Measurements from ENCODE around the gene MAFG. TPM values are rescaled to one million over a fixed set of nuclear protein-coding genes. Genes with fewer than 3 reads are reported as not detected.

Gene MAFG
- total and polyA plus RNA-seq, 7 donors, result 21.6 to 74.2 (median 46.0) TPM

DNA sequence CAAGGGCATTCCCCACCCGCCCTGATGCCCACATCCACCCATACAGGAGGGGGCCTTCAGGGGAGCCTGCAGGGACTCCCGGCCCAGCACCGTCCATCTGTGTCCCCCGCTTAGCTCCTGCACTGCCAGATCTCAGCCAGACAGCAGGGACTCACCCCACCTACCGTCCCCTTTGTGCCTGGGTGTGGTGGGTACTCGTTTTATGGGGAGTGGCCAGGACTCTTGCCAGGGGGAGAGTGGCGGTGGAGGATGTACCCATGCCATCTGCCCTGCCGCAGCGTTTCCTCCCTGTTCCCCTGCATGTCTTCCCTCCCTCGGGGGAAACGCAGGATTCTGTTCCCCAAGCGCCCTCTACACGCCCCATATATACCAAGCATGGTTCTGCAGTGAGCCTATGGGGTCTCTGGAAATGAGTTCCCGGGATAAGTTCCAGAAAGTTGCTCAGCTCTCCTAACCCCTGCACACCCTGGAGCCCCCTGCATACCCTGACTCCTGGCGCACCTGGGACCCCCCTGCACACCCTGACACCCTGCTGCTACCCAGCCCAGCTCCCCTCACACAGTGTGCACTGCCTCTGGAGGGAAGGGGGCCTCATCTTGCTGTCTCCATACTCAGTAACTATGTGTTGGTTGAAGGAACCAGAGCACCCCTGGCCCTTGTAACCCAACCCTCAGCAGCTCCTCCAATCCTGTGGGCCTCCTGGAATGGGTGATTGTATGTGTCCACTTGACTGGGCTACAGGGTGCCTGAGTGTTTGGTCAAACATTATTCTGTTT, 4.2 kb upstream of the MAFG start:
- intact Hi-C loops (cut with DNase I), result no loop called here
- TF ChIP-seq, protein P1, sequence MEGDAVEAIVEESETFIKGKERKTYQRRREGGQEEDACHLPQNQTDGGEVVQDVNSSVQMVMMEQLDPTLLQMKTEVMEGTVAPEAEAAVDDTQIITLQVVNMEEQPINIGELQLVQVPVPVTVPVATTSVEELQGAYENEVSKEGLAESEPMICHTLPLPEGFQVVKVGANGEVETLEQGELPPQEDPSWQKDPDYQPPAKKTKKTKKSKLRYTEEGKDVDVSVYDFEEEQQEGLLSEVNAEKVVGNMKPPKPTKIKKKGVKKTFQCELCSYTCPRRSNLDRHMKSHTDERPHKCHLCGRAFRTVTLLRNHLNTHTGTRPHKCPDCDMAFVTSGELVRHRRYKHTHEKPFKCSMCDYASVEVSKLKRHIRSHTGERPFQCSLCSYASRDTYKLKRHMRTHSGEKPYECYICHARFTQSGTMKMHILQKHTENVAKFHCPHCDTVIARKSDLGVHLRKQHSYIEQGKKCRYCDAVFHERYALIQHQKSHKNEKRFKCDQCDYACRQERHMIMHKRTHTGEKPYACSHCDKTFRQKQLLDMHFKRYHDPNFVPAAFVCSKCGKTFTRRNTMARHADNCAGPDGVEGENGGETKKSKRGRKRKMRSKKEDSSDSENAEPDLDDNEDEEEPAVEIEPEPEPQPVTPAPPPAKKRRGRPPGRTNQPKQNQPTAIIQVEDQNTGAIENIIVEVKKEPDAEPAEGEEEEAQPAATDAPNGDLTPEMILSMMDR (IDR thresholded peaks at IDR 0.05), result no peak
- no peaks in the 10 kb centered on the region for H3K9me3 ChIP-seq
- peaks cover 3% of the 10 kb centered on the region for H3K4me1 ChIP-seq
- H3K27me3 ChIP-seq (ENCODE audit: insufficient read depth in 3 of 3, low read length in 2 of 3), result no peaks in the 10 kb centered on the region
- no peak for ATAC-seq
- no peak for DNase-seq
- H3K36me3 ChIP-seq (ENCODE audit: insufficient read depth in 1 of 2, low read depth in 1 of 2), result peaks cover 0 to 3% of the 10 kb centered on the region in 2 donors
- H3K27ac ChIP-seq, result no peak overlapping the region
- no peak overlapping the region for H3K4me3 ChIP-seq
- 31 to 41% (median 33%) methylated on average over 11 to 15 of the region's 15 CpGs for WGBS, 3 donors

DNA sequence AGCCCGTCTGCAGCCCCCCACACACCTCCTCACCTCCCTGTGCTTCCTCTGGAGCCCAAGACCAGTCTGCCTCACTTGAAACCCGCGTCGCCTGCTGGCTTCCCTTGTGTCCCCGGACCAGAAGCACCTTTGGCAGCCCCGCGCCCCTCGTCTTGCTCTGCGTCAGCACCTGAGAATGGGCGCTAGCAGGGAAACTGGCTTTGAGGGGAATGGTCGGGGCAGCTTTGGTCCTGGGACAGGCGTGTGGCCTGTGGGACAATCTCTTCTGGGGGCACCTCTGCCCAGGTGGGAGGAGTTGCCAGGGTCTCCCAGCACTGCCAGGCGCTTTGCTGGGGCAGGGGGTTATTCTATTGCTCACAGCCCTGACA, 3.6 kb upstream of the MAFG start:
- ATAC-seq (no peak), DNase-seq (peak; percentile 12 to 53)
- no peak overlapping the region for H3K27ac ChIP-seq
- no peaks in the 10 kb centered on the region for H3K27me3 ChIP-seq (ENCODE audit: insufficient read depth in 3 of 3, low read length in 2 of 3)
- intact Hi-C loops (cut with DNase I), result no loop called here
- no peak overlapping the region for H3K4me3 ChIP-seq
- peaks cover 2% of the 10 kb centered on the region for H3K4me1 ChIP-seq
- no peaks in the 10 kb centered on the region for H3K9me3 ChIP-seq
- whole genome bisulfite sequencing, 3 donors, result 67 to 74% (median 69%) methylated on average over 13 of the region's 13 CpGs
- peaks cover 0 to 3% of the 10 kb centered on the region in 2 donors for H3K36me3 ChIP-seq (ENCODE audit: insufficient read depth in 1 of 2, low read depth in 1 of 2)
- TF ChIP-seq, protein P1 (IDR thresholded peaks at IDR 0.05), result no peak

DNA sequence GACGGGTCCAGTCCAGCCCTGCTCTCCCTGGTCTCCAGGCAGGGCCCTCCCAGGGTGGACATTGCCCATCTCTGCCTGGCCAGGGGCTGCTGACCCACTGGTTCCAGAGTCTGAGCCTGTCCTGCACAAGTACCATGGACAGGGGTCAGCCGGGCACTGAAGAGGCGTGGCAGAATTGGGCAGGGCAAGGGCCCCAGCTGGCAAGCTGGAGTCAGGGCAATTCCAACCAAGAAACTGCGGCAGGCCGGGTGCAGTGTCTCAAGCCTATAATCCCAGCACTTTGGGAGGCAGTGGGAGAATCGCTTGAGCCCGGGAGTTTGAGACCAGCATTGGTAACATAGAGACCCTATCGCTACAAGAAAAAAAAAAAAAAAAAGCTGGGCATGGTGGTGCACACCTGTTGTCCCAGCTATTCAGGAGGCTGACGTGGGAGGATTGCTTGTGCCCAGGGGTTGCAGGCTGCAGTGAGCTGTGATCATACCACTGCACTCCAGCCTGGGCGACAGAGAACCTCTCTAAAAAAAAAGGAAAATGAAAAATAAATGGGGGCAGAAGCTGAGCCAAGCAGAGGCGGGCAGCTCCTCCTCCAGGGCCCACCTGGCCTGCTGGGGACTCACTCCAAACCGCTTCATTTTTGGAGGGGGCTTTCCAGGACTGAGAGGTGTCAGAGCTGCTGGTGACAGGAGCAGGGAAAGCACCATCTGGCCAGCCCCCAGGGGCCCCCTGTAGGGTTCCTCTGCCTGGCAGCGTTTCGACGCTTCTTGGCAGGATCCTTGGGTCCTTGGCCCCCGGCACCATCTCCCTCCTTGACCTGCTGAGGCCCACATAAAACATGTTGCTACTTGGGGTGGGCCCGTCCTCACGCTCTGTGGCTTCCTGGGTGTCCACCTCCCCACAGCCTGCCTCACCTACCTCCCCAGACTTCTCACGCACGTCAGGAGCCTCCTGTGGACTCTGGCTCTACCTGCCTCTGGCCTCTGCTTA, 2.9 kb upstream of the MAFG start:
- TF ChIP-seq, protein P1 (IDR thresholded peaks at IDR 0.05), result no peak
- Histone ChIP-seq H3K9me3 (no peaks in the 10 kb centered on the region), H3K27ac (no peak overlapping the region), H3K4me1 (peaks cover 8% of the 10 kb centered on the region), H3K36me3 (ENCODE audit: insufficient read depth in 1 of 2, low read depth in 1 of 2) (peaks cover 0 to 3% of the 10 kb centered on the region in 2 donors), H3K4me3 (no peak overlapping the region), H3K27me3 (ENCODE audit: insufficient read depth in 3 of 3, low read length in 2 of 3) (no peaks in the 10 kb centered on the region)
- peak; percentile 30 to 34 for DNase-seq
- no peak for ATAC-seq
- intact Hi-C loops (cut with DNase I), result no loop called here
- 52 to 65% (median 63%) methylated on average over 19 to 20 of the region's 20 CpGs for WGBS, 3 donors

DNA sequence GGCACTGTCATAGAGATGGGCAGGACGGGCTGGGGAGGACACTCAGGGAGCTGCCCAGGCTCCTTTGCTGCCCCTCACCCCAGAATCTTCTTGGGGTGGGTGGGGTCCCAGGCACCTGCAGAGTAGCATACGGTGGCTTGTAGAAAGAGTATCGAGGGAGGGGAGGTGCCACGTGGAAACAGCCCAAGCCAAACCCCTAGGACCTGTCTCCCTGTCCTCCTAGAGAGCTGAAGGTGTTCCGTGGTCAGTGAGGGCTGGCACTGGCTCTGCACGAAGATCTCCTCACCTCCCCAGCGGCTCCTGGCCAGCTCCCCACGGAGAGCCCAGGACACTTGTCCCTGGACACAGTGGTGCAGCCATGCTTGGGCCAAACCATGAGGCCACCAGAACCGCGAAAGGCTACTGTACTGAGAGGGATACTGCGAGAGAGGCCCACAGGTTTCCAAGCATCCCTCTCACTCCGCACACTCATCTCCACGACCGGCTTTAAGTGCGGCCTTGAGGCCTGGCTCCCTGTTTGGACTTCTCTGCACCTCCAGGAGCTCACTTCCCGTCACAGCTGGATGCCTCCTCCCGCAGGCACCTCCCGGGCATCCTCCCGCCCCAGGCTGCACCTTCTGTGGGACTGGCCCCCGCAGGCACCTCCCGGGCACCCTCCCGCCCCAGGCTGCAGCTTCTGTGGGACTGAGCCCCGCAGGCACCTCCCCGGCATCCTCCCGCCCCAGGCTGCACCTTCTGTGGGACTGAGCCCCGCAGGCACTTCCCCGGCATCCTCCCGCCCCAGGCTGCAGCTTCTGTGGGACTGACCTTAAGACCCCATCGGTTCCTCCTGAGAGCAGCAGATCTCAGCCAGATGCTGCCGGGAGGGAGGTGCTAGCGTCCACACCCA, 2.0 kb upstream of the MAFG start:
- ATAC-seq (no peak), DNase-seq (peak; percentile 15 to 48)
- Histone ChIP-seq H3K36me3 (ENCODE audit: insufficient read depth in 1 of 2, low read depth in 1 of 2) (peaks cover 0 to 3% of the 10 kb centered on the region in 2 donors), H3K4me3 (no peak overlapping the region), H3K27me3 (ENCODE audit: insufficient read depth in 3 of 3, low read length in 2 of 3) (no peaks in the 10 kb centered on the region), H3K9me3 (no peaks in the 10 kb centered on the region), H3K4me1 (peaks cover 16% of the 10 kb centered on the region), H3K27ac (no peak overlapping the region)
- intact Hi-C loops (cut with DNase I), result no loop called here
- TF ChIP-seq, protein P1 (IDR thresholded peaks at IDR 0.05), result no peak
- 82 to 85% (median 85%) methylated on average over 30 to 31 of the region's 31 CpGs for WGBS, 3 donors

Measured in psoas muscle (tissue), 8 donors.